Measurements from ENCODE around the gene MORC4. TPM values are rescaled to one million over a fixed set of nuclear protein-coding genes. Genes with fewer than 3 reads are reported as not detected.

The MORC4 gene
- total RNA-seq, 1 donor from 2014 or later: 16.3 TPM

- intact Hi-C loops (cut with DNase I): no loop called here
- ATAC-seq: no peak
- Histone ChIP-seq H3K27me3 (no peaks in the 10 kb centered on the region), H3K36me3 (no peaks in the 10 kb centered on the region), H3K9me3 (no peaks in the 10 kb centered on the region), H3K4me1 (no peaks in the 10 kb centered on the region), H3K4me3 (no peak overlapping the region), H3K27ac (no peak overlapping the region)
- DNase-seq: no peak
- TF ChIP-seq CTCF (IDR thresholded peaks at IDR 0.05): no peak
These were observed 73.0 kb downstream of the MORC4 start for GRCh38 chrX:106927023-106927422.

DNA sequence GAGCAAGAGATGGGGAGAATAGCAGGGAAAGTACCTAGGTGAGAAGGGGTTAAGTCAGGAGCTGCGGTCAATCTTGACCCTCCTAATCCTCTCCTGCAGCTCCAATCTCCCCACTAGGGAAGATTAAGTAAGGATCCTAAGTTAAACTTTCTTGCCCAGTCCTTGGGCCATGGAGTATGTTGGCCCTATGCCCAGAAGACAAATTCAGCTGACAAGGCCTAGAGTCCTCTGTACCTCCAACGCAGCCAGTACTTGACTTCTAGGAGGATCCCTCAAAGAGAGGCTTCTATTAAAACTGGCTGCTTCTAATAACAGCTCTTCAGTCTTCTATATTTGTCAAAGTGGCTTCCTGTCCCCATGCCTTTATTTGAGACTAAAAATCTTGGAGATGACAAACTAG lies 78.4 kb downstream of the MORC4 start:
- no peak overlapping the region for H3K4me3 ChIP-seq
- no peaks in the 10 kb centered on the region for H3K27me3 ChIP-seq
- no peaks in the 10 kb centered on the region for H3K36me3 ChIP-seq
- H3K27ac ChIP-seq: no peak overlapping the region
- no peak for TF ChIP-seq CTCF (IDR thresholded peaks at IDR 0.05)
- H3K9me3 ChIP-seq: no peaks in the 10 kb centered on the region
- H3K4me1 ChIP-seq: no peaks in the 10 kb centered on the region
- DNase-seq (no peak), ATAC-seq (peak; percentile 25)
- intact Hi-C loops (cut with DNase I): no loop called here

GRCh38 chrX:106919932-106920452 lies 80.0 kb downstream of the MORC4 start, which contains the start of gene CLDN2:
CLDN2 (plus strand) TSS chrX:106920402; CDS start chrX:106928229, 7,827 bp downstream.
- intact Hi-C loops (cut with DNase I): no loop called here
- Histone ChIP-seq H3K4me3 (no peak within 1 kb of the TSS), H3K27me3 (no peaks in the 10 kb centered on the region), H3K4me1 (no peaks in the 10 kb centered on the region), H3K9me3 (no peaks in the 10 kb centered on the region), H3K36me3 (no peaks in the 10 kb centered on the region), H3K27ac (no peak within 1 kb of the TSS)
- no peak for ATAC-seq
- TF ChIP-seq CTCF (IDR thresholded peaks at IDR 0.05): no peak
- DNase-seq: no peak

DNA sequence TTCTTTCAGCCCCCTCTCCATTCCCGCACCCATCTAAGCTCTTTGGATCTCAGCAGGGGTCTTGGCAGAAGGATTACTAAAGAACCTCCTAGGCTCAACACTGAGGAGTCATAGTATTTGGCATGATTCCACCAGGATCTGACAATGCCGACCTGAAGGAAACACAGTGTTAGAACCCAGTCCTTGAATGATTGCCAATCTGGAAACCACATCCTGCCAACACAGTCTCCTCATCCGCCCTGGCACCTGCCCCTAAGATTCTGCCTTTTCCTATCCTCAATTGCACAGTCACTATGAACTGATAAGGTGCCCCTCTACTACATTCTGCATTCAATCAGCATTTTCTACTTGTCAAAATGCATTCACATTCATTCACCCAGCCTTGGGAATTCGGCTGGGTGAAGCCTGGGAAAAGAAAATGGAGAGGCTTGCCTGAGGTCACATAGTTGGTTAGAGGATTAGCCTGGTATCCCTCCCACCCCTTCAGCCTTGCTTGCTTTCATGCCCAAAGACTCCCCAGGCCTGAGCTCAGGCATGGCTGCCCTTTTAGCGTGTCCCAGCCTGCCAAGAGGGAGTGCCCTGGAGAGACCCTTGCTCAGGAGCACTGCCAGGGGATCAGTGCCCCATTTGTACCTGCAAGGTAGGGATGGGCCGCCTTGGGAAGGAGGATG lies 82.0 kb downstream of the MORC4 start:
- Histone ChIP-seq H3K4me1 (no peaks in the 10 kb centered on the region), H3K27ac (no peak overlapping the region), H3K9me3 (no peaks in the 10 kb centered on the region), H3K4me3 (no peak overlapping the region), H3K27me3 (no peaks in the 10 kb centered on the region), H3K36me3 (no peaks in the 10 kb centered on the region)
- intact Hi-C loops (cut with DNase I): no loop called here
- ATAC-seq (no peak), DNase-seq (no peak)
- no peak for TF ChIP-seq CTCF (IDR thresholded peaks at IDR 0.05)

- ATAC-seq (no peak), DNase-seq (no peak)
- Histone ChIP-seq H3K4me1 (no peaks in the 10 kb centered on the region), H3K36me3 (no peaks in the 10 kb centered on the region), H3K9me3 (no peaks in the 10 kb centered on the region), H3K27me3 (no peaks in the 10 kb centered on the region), H3K27ac (no peak overlapping the region), H3K4me3 (no peak overlapping the region)
- TF ChIP-seq CTCF (IDR thresholded peaks at IDR 0.05): no peak
- intact Hi-C loops (cut with DNase I): no loop called here
These were observed 87.1 kb downstream of the MORC4 start for GRCh38 chrX:106912864-106913263.
